ENCODE data around the gene ARHGAP23. TPM values are rescaled to one million over a fixed set of nuclear protein-coding genes. Genes with fewer than 3 reads are reported as not detected.

Gene ARHGAP23, protein sequence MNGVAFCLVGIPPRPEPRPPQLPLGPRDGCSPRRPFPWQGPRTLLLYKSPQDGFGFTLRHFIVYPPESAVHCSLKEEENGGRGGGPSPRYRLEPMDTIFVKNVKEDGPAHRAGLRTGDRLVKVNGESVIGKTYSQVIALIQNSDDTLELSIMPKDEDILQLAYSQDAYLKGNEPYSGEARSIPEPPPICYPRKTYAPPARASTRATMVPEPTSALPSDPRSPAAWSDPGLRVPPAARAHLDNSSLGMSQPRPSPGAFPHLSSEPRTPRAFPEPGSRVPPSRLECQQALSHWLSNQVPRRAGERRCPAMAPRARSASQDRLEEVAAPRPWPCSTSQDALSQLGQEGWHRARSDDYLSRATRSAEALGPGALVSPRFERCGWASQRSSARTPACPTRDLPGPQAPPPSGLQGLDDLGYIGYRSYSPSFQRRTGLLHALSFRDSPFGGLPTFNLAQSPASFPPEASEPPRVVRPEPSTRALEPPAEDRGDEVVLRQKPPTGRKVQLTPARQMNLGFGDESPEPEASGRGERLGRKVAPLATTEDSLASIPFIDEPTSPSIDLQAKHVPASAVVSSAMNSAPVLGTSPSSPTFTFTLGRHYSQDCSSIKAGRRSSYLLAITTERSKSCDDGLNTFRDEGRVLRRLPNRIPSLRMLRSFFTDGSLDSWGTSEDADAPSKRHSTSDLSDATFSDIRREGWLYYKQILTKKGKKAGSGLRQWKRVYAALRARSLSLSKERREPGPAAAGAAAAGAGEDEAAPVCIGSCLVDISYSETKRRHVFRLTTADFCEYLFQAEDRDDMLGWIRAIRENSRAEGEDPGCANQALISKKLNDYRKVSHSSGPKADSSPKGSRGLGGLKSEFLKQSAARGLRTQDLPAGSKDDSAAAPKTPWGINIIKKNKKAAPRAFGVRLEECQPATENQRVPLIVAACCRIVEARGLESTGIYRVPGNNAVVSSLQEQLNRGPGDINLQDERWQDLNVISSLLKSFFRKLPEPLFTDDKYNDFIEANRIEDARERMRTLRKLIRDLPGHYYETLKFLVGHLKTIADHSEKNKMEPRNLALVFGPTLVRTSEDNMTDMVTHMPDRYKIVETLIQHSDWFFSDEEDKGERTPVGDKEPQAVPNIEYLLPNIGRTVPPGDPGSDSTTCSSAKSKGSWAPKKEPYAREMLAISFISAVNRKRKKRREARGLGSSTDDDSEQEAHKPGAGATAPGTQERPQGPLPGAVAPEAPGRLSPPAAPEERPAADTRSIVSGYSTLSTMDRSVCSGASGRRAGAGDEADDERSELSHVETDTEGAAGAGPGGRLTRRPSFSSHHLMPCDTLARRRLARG (N-terminal part only)
- 9.5 TPM for polyA plus RNA-seq (2013)

DNA sequence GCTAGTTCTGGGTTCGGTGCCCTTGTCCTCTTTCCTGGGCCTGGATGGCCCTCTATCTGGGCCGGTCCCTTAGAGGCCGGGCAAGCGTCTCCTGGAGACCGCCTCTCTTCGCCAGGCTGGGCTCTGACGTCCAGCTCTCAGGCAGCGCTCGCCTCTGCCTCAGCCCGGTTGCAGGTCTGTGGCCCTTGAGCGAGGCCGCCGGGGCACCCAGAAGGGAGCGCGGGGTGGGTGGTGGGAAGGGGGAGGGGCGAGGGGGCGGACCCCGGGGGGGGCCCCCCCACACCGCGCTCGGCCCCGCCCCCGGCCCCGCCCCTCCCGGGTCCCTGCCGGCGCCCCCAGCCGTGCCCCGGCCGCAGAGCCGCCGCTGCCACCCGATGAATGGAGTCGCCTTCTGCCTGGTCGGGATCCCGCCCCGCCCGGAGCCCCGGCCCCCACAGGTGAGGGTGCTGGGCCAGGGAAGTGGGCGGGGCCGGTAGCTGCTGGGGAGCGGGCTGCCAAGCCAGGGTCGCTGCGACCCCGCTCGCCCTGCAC lies at the start of gene ARHGAP23:
Gene ARHGAP23, plus strand, starts transcription at position 353 of the 531 bp plus-strand sequence. Its CDS starts 22 bp downstream, at position 375.
- Histone ChIP-seq H3K4me3 (ENCODE audit: control insufficient read depth in 1 of 7, extremely low read depth in 1 of 7, insufficient read depth in 4 of 7, low read depth in 2 of 7, low read length in 6 of 7) (peak within 1 kb of the TSS; percentile 62 to 85 (median 80)), H3K4me1 (ENCODE audit: control extremely low read depth in 1 of 4, control insufficient read depth in 4 of 4, insufficient read depth in 4 of 4, low read length in 3 of 4) (peaks cover 3 to 59% (median 55%) of the 10 kb centered on the region in 4 experiments), H3K27me3 (replicated peaks in 2 of 5; ENCODE audit: control insufficient read depth in 4 of 5, insufficient read depth in 5 of 5, low read length in 4 of 5) (no peaks in the 10 kb centered on the region), H3K9me3 (ENCODE audit: control extremely low read depth in 1 of 5, control insufficient read depth in 4 of 5, insufficient read depth in 2 of 5, low read depth in 1 of 5, low read length in 4 of 5) (no peaks in the 10 kb centered on the region), H3K27ac (ENCODE audit: insufficient read depth in 1 of 2, low read depth in 1 of 2, low read length in 2 of 2, poor library complexity in 1 of 2, severe bottlenecking in 2 of 2) (peak within 1 kb of the TSS in 1 of 2 experiments; percentile 49), H3K36me3 (ENCODE audit: control insufficient read depth in 4 of 4, insufficient read depth in 4 of 4, low read length in 3 of 4) (no peaks in the 10 kb centered on the region)
- POLR2A ChIA-PET = interaction anchor here (1.5 kb wide), 1 partner anchor 12 kb away, joined by 5 read pairs; no protein-coding TSS in a partner anchor
- WGBS (ENCODE audit: insufficient coverage) = 0% methylated on average over 13 of the region's 46 CpGs
- CTCF ChIA-PET = interaction anchor here (1.4 kb wide), 1 partner anchor 10 kb away, joined by 5 read pairs; no protein-coding TSS in a partner anchor
- peak in 2 of 3 donors; percentile 39 to 59 for DNase-seq

GRCh38 chr17:38379448-38379847 lies 48.8 kb upstream of the ARHGAP23 start:
- Histone ChIP-seq H3K27me3 (replicated peaks in 2 of 5; ENCODE audit: control insufficient read depth in 4 of 5, insufficient read depth in 5 of 5, low read length in 4 of 5) (no peaks in the 10 kb centered on the region), H3K4me1 (ENCODE audit: control extremely low read depth in 1 of 4, control insufficient read depth in 4 of 4, insufficient read depth in 4 of 4, low read length in 3 of 4) (peaks cover 0 to 4% (median under 1%) of the 10 kb centered on the region in 4 experiments), H3K9me3 (ENCODE audit: control extremely low read depth in 1 of 5, control insufficient read depth in 4 of 5, insufficient read depth in 2 of 5, low read depth in 1 of 5, low read length in 4 of 5) (no peaks in the 10 kb centered on the region), H3K36me3 (ENCODE audit: control insufficient read depth in 4 of 4, insufficient read depth in 4 of 4, low read length in 3 of 4) (peaks cover 4 to 32% (median 14%) of the 10 kb centered on the region in 4 experiments), H3K4me3 (ENCODE audit: control insufficient read depth in 1 of 7, extremely low read depth in 1 of 7, insufficient read depth in 4 of 7, low read depth in 2 of 7, low read length in 6 of 7) (no peak overlapping the region), H3K27ac (ENCODE audit: insufficient read depth in 1 of 2, low read depth in 1 of 2, low read length in 2 of 2, poor library complexity in 1 of 2, severe bottlenecking in 2 of 2) (no peak overlapping the region)
- DNase-seq = no peak
- WGBS (ENCODE audit: insufficient coverage) = no CpG with 5 or more reads among the region's 1 CpG
- POLR2A ChIA-PET = no interaction called here
- CTCF ChIA-PET = interaction anchor here (0.8 to 3.2 kb wide), 3 partner anchors 13 to 30 kb away, joined by 3 to 20 read pairs (median 3); no protein-coding TSS in a partner anchor

- Histone ChIP-seq H3K9me3 (ENCODE audit: control extremely low read depth in 1 of 5, control insufficient read depth in 4 of 5, insufficient read depth in 2 of 5, low read depth in 1 of 5, low read length in 4 of 5) (no peaks in the 10 kb centered on the region), H3K36me3 (ENCODE audit: control insufficient read depth in 4 of 4, insufficient read depth in 4 of 4, low read length in 3 of 4) (peaks cover 14 to 50% (median 32%) of the 10 kb centered on the region in 4 experiments), H3K27ac (ENCODE audit: insufficient read depth in 1 of 2, low read depth in 1 of 2, low read length in 2 of 2, poor library complexity in 1 of 2, severe bottlenecking in 2 of 2) (no peak overlapping the region), H3K4me3 (ENCODE audit: control insufficient read depth in 1 of 7, extremely low read depth in 1 of 7, insufficient read depth in 4 of 7, low read depth in 2 of 7, low read length in 6 of 7) (no peak overlapping the region), H3K27me3 (replicated peaks in 2 of 5; ENCODE audit: control insufficient read depth in 4 of 5, insufficient read depth in 5 of 5, low read length in 4 of 5) (no peaks in the 10 kb centered on the region), H3K4me1 (ENCODE audit: control extremely low read depth in 1 of 4, control insufficient read depth in 4 of 4, insufficient read depth in 4 of 4, low read length in 3 of 4) (no peaks in the 10 kb centered on the region)
- DNase-seq = no peak
- no CpG with 5 or more reads among the region's 4 CpGs for WGBS (ENCODE audit: insufficient coverage)
- ChIA-PET CTCF (no interaction called here), POLR2A (no interaction called here)
Measured at GRCh38 chr17:38395090-38395489, 33.2 kb upstream of the ARHGAP23 start.

DNA sequence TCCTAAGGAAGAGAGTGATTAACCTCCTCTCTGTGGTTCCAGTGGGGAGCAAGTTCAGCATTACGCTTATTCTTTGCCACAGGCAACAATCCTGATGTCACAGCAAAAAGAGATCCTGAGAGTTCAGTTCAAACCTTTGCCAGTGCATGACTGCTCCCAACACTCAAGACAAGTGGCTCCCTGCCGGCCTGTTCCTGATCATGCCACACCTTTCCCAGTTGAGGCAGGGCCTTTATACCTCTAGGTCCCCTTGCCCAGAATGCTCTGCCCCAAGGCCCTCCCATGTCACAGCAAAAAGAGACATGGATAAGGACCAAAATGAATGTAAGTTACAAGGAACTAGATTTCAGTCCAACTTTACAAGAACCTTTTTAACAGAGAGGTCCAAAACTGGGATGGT lies 31.0 kb upstream of the ARHGAP23 start:
- H3K27me3 ChIP-seq (replicated peaks in 2 of 5; ENCODE audit: control insufficient read depth in 4 of 5, insufficient read depth in 5 of 5, low read length in 4 of 5) = no peaks in the 10 kb centered on the region
- 100% methylated on average over 1 of the region's 2 CpGs for WGBS (ENCODE audit: insufficient coverage)
- H3K9me3 ChIP-seq (ENCODE audit: control extremely low read depth in 1 of 5, control insufficient read depth in 4 of 5, insufficient read depth in 2 of 5, low read depth in 1 of 5, low read length in 4 of 5) = no peaks in the 10 kb centered on the region
- H3K4me1 ChIP-seq (ENCODE audit: control extremely low read depth in 1 of 4, control insufficient read depth in 4 of 4, insufficient read depth in 4 of 4, low read length in 3 of 4) = no peaks in the 10 kb centered on the region
- H3K4me3 ChIP-seq (ENCODE audit: control insufficient read depth in 1 of 7, extremely low read depth in 1 of 7, insufficient read depth in 4 of 7, low read depth in 2 of 7, low read length in 6 of 7) = no peak overlapping the region
- ChIA-PET POLR2A (no interaction called here), CTCF (interaction anchor here (0.7 to 0.9 kb wide), 2 partner anchors 15 to 48 kb away, joined by 3 read pairs; no protein-coding TSS in a partner anchor)
- no peak overlapping the region for H3K27ac ChIP-seq (ENCODE audit: insufficient read depth in 1 of 2, low read depth in 1 of 2, low read length in 2 of 2, poor library complexity in 1 of 2, severe bottlenecking in 2 of 2)
- peaks cover 19 to 69% (median 48%) of the 10 kb centered on the region in 4 experiments for H3K36me3 ChIP-seq (ENCODE audit: control insufficient read depth in 4 of 4, insufficient read depth in 4 of 4, low read length in 3 of 4)
- no peak for DNase-seq

GRCh38 chr17:38400286-38400685 lies 28.0 kb upstream of the ARHGAP23 start:
- no peak overlapping the region for H3K4me3 ChIP-seq (ENCODE audit: control insufficient read depth in 1 of 7, extremely low read depth in 1 of 7, insufficient read depth in 4 of 7, low read depth in 2 of 7, low read length in 6 of 7)
- 90% methylated on average over 6 of the region's 6 CpGs for WGBS (ENCODE audit: insufficient coverage)
- H3K27me3 ChIP-seq (replicated peaks in 2 of 5; ENCODE audit: control insufficient read depth in 4 of 5, insufficient read depth in 5 of 5, low read length in 4 of 5) = no peaks in the 10 kb centered on the region
- peaks cover 18 to 65% (median 45%) of the 10 kb centered on the region in 4 experiments for H3K36me3 ChIP-seq (ENCODE audit: control insufficient read depth in 4 of 4, insufficient read depth in 4 of 4, low read length in 3 of 4)
- DNase-seq = no peak
- POLR2A ChIA-PET = no interaction called here
- CTCF ChIA-PET = interaction anchor here (1.0 to 4.0 kb wide), 3 partner anchors 14 to 51 kb away, joined by 3 to 15 read pairs (median 4); no protein-coding TSS in a partner anchor
- no peaks in the 10 kb centered on the region for H3K9me3 ChIP-seq (ENCODE audit: control extremely low read depth in 1 of 5, control insufficient read depth in 4 of 5, insufficient read depth in 2 of 5, low read depth in 1 of 5, low read length in 4 of 5)
- no peak overlapping the region for H3K27ac ChIP-seq (ENCODE audit: insufficient read depth in 1 of 2, low read depth in 1 of 2, low read length in 2 of 2, poor library complexity in 1 of 2, severe bottlenecking in 2 of 2)
- no peaks in the 10 kb centered on the region for H3K4me1 ChIP-seq (ENCODE audit: control extremely low read depth in 1 of 4, control insufficient read depth in 4 of 4, insufficient read depth in 4 of 4, low read length in 3 of 4)

- Histone ChIP-seq H3K27ac (ENCODE audit: insufficient read depth in 1 of 2, low read depth in 1 of 2, low read length in 2 of 2, poor library complexity in 1 of 2, severe bottlenecking in 2 of 2) (no peak overlapping the region), H3K9me3 (ENCODE audit: control extremely low read depth in 1 of 5, control insufficient read depth in 4 of 5, insufficient read depth in 2 of 5, low read depth in 1 of 5, low read length in 4 of 5) (no peaks in the 10 kb centered on the region), H3K4me3 (ENCODE audit: control insufficient read depth in 1 of 7, extremely low read depth in 1 of 7, insufficient read depth in 4 of 7, low read depth in 2 of 7, low read length in 6 of 7) (no peak overlapping the region), H3K27me3 (replicated peaks in 2 of 5; ENCODE audit: control insufficient read depth in 4 of 5, insufficient read depth in 5 of 5, low read length in 4 of 5) (no peaks in the 10 kb centered on the region), H3K4me1 (ENCODE audit: control extremely low read depth in 1 of 4, control insufficient read depth in 4 of 4, insufficient read depth in 4 of 4, low read length in 3 of 4) (no peaks in the 10 kb centered on the region), H3K36me3 (ENCODE audit: control insufficient read depth in 4 of 4, insufficient read depth in 4 of 4, low read length in 3 of 4) (peaks cover 12 to 53% (median 35%) of the 10 kb centered on the region in 4 experiments)
- 95% methylated on average over 4 of the region's 4 CpGs for WGBS (ENCODE audit: insufficient coverage)
- POLR2A ChIA-PET = no interaction called here
- CTCF ChIA-PET = interaction anchor here (1.1 to 4.0 kb wide), 2 partner anchors 23 to 52 kb away, joined by 4 to 15 read pairs; no protein-coding TSS in a partner anchor
- DNase-seq = no peak
Measured at GRCh38 chr17:38401459-38401858, 26.8 kb upstream of the ARHGAP23 start.

All from common myeloid progenitor, CD34-positive (primary cell).